Measurements from ENCODE around the gene STARD5.

The STARD5 gene

DNA sequence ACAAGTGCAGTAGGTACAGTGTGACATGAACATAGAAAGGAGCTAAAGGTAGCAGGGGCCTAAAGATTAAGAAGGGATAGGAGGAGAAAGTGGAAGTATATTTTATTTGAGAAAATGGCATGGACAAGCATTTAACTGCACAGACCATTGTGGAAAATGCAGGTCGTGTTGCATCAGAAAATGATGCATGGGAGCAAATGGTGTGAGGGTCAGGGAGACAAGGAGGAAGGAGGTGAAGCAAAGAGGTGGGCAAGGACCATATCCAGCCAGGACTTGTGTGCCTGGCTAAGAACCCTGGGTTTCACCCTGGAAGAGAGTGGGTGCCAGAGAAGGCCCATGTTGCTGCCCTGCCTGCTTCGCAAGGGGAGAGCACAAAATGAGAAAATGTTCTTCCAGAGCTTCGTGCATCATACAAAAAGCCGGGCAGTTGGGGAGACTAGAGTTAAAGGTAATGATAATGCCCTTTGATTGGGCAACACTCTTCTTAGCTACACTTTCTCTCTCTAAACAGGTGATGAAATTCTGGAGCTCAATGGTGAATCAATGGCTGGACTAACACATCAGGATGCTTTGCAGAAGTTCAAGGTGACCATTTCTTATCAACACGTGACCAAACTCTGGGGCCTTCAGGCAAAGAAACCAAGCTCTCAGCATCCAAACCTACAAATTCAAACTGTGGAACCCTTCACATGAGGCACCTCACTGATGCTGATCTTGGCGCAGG lies 45.5 kb downstream of the STARD5 start:
- H3K27ac ChIP-seq = no peak overlapping the region; the same call in 1 of the 2 replicates
- TF ChIP-seq, protein P1, sequence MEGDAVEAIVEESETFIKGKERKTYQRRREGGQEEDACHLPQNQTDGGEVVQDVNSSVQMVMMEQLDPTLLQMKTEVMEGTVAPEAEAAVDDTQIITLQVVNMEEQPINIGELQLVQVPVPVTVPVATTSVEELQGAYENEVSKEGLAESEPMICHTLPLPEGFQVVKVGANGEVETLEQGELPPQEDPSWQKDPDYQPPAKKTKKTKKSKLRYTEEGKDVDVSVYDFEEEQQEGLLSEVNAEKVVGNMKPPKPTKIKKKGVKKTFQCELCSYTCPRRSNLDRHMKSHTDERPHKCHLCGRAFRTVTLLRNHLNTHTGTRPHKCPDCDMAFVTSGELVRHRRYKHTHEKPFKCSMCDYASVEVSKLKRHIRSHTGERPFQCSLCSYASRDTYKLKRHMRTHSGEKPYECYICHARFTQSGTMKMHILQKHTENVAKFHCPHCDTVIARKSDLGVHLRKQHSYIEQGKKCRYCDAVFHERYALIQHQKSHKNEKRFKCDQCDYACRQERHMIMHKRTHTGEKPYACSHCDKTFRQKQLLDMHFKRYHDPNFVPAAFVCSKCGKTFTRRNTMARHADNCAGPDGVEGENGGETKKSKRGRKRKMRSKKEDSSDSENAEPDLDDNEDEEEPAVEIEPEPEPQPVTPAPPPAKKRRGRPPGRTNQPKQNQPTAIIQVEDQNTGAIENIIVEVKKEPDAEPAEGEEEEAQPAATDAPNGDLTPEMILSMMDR (conservative IDR thresholded peaks at IDR 0.05) = no peak

DNA sequence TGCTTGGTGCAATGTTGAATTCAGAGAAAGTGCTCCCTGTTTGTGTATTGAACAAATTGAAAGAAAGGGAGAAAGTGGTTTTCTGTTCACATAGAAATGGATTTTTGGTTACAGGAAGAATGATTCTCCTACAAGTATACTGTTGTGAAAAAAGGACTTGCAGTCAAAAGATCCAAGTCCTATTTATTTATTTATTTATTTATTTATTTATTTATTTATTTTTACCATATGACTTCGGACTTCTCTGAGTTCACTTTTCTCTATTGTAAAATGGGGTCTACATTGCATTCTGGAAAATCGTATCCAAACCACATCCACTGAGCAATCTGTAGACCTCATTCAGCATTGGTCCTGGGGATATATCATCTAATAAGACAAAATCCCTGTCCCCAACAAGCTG lies 46.1 kb downstream of the STARD5 start:
- TF ChIP-seq, protein P1 (conservative IDR thresholded peaks at IDR 0.05) = no peak
- no peak overlapping the region for H3K27ac ChIP-seq

DNA sequence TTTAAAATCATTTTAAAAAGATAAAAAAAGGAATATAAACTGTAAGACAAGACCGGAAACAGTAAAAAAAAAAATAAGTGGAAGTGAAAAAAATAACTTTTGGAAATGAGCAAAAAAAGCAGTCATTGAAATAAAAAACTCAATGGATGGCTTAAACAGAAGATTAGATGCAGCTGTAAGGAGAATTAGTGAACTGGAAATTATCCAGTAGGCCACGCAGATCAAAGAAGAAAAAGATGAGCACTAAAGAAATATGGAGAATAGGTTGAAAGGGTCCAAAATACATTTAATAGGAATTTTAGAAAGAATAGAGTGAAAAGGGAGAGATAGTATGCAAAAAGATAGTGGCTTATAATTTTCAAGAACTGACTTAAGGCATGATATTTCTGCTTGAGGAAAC lies 47.0 kb downstream of the STARD5 start:
- no peak overlapping the region for H3K27ac ChIP-seq
- TF ChIP-seq, protein P1 (conservative IDR thresholded peaks at IDR 0.05) = no peak

DNA sequence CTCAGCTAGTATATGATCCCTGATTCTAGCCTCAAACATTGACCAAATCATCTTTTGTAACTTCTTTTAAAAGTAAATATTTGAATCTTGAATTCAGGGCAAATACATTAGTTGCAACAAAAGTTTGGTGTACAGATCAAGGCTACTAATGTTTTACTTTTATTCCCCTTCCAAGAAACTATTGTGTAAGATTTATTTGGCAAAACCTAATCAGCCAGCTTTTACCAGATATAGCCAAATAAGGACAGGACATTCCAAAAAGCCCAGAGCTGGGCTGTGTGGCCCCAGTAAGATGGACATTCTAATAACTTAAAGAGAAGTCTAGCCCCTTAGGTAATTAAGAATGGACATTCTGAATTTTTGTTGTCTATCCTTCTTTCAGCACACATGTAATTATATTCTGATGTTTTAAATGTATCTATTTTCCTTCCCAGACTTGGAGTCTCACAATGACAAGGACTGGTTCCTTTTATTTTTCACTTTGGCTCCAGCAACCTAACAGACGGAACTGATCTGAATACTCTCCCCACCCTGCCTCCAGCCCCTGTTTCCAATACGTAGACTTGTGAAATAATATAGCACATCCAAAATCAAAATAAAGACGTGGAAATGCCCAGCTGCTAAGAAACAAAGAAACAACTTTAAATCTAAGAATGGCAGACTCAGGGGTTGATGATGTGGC lies 48.1 kb downstream of the STARD5 start:
- H3K27ac ChIP-seq = peak overlapping the region; percentile 64
- TF ChIP-seq, protein P1 (conservative IDR thresholded peaks at IDR 0.05) = no peak

DNA sequence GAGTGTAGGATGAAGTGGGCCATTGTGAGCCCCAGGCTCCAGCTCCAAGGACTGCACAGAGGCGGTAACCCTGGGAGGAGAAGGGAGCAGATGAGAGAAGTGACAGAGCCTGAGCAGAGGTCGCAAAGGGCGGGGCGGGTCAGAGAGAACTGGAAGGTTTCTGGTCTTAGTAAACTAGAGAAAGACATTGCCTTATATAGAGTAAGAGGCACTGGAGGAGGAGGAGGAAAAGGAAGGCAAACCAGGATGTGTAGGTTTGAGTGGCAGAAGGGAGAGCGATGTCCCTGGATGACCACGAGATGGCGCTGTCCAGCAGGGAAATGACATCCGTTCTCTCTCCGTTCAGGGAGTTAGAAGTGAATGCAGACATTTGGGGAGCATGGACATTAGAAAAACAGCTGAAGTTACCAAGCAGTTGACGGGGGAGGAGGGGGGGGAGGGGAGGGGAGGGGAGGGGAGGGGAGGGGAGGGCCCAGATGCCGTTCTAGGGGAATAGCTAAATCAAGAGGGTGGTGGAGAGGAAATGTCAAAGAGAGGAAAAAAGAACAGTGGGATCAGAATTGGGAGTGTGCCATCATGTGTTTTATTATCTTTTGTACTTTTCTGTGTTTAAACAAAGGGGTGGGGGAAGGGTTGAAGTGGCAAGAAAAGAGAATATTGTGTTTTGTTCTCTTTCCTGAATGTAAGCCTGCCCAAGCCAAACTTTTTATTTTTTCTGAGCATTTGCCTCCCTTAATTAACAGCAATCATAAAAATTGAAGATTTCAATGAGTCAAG lies 48.8 kb downstream of the STARD5 start:
- H3K27ac ChIP-seq = peak overlapping the region; percentile 64
- TF ChIP-seq, protein P1 (conservative IDR thresholded peaks at IDR 0.05) = peak; percentile 86

DNA sequence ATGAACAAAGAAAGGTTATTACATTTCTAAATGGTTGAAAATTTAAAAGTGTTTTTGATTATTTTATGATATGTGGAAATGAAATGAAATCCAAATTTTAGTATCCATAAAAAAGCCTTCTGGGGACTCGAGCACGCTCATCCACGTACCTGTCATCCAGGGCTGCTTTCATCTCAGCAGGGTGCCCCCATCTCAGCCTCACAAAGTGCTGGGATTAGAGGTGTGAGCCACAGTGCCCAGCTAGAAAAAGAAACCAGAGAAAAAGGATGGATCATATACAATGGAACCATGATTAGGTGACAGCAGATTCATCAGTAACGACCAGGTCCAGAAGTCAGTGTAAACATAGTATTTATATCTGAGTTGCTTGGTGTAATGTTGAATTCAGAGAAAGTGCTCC lies 49.7 kb downstream of the STARD5 start:
- TF ChIP-seq, protein P1 (conservative IDR thresholded peaks at IDR 0.05) = no peak
- peak overlapping the region; percentile 40; the same call in 1 of the 2 replicates for H3K27ac ChIP-seq

GRCh38 chr15:81273855-81274254 lies 50.1 kb downstream of the STARD5 start:
- H3K27ac ChIP-seq = peak overlapping the region; percentile 40; the same call in 1 of the 2 replicates
- TF ChIP-seq, protein P1 (conservative IDR thresholded peaks at IDR 0.05) = no peak

All from VCaP (cell line).